GM12878 (cell line): ENCODE measurements around the gene PAF1. TPM values are rescaled to one million over a fixed set of nuclear protein-coding genes. Genes with fewer than 3 reads are reported as not detected.

Experiments
- ATAC-seq: fragments of 200-7000 bp; cut with Tn5 transposase; 3 replicates; pipeline ENCODE4 v1.9.1; 2020; ENCODE audit warnings: mild to moderate bottlenecking, moderate library complexity
- BruUV-seq: library from RNA; stranded (reverse); fragments of 400-500 nt; replicated peaks from 2 replicates; lab custom pipeline; 2021; lab: Mats Ljungman, UMichigan
- CTCF ChIA-PET: fragments of 300-600 bp; sonication (Branson Sonifier 250); formaldehyde crosslinking; extraction: SDS; loops from one replicate; lab custom pipeline; 2021; ENCODE audit warnings: inconsistent platforms; lab: Yijun Ruan, JAX
- POLR2A ChIA-PET: fragments of 350-600 bp; formaldehyde crosslinking; extraction: SDS; loops from one replicate; lab custom pipeline; 2021; ENCODE audit warnings: inconsistent platforms; lab: Charles Lee
- RAD21 ChIA-PET: fragments of 300-600 bp; sonication (Branson Sonifier 250); formaldehyde crosslinking; loops from one replicate; lab custom pipeline; 2023; ENCODE audit warnings: antibody characterized with exemption; ENCODE audit not compliant: unreplicated experiment; lab: Charles Lee
- SMC1A ChIA-PET: fragments of 300-600 bp; sonication (Branson Sonifier 250); formaldehyde crosslinking; loops from one replicate; lab custom pipeline; 2023; ENCODE audit not compliant: unreplicated experiment, uncharacterized antibody; lab: Charles Lee
- DNase-seq: peaks from one replicate; pipeline ENCODE4 v3.0.0-alpha.2; 2011; ENCODE audit warnings: low read depth, low spot score
- FAIRE-seq: peaks from 3 replicates; lab custom pipeline; 2011; peaks lifted over from hg19 to GRCh38; lab: Jason Lieb, UNC
- H2AFZ ChIP-seq: 2 replicates; pipeline ENCODE4 v1.6.0; 2011; ENCODE audit warnings: low read depth, low read length, control low read depth; ENCODE audit not compliant: control insufficient read depth
- H3K27ac ChIP-seq: 2 replicates; pipeline ENCODE4 v1.5.1; 2011; ENCODE audit warnings: control low read depth; ENCODE audit not compliant: control insufficient read depth, insufficient read depth
- H3K27me3 ChIP-seq, 2 experiments: replicated peaks in 1 of 2; 2 replicates each; pipeline versions ENCODE4 v1.6.0 to v1.6.1; 2011; ENCODE audit warnings: low read length in 1 of 2; ENCODE audit not compliant: control insufficient read depth in 2 of 2, insufficient read depth in 2 of 2
- H3K36me3 ChIP-seq, 2 experiments: 2 replicates each; pipeline ENCODE4 v1.5.1; 2011; ENCODE audit warnings: low read length in 1 of 2; ENCODE audit not compliant: control insufficient read depth in 2 of 2, insufficient read depth in 2 of 2
- H3K4me1 ChIP-seq: 2 replicates; pipeline ENCODE4 v1.6.1; 2011; ENCODE audit warnings: mild to moderate bottlenecking, low read length, moderate library complexity, mixed read lengths; ENCODE audit not compliant: control insufficient read depth, insufficient read depth
- H3K4me2 ChIP-seq: 2 replicates; pipeline ENCODE4 v1.6.0; 2011; ENCODE audit warnings: control low read depth; ENCODE audit not compliant: control insufficient read depth, insufficient read depth
- H3K4me3 ChIP-seq: fragments of 200-600 bp; sonication (generic); 2 replicates; pipeline ENCODE4 v1.5.1; 2016
- H3K79me2 ChIP-seq: 2 replicates; pipeline ENCODE4 v1.6.0; 2011; ENCODE audit warnings: low read length; ENCODE audit not compliant: control insufficient read depth, insufficient read depth
- H3K9ac ChIP-seq: 2 replicates; pipeline ENCODE4 v1.8.0; 2011; ENCODE audit warnings: low read length, control low read depth, mixed read lengths; ENCODE audit not compliant: control insufficient read depth, insufficient read depth
- H3K9me3 ChIP-seq: replicated peaks from 3 replicates; pipeline ENCODE4 v1.5.1; 2011; ENCODE audit warnings: mild to moderate bottlenecking, low read length; ENCODE audit not compliant: control insufficient read depth, insufficient read depth
- H4K20me1 ChIP-seq: 2 replicates; pipeline ENCODE4 v1.6.0; 2011; ENCODE audit not compliant: control insufficient read depth, insufficient read depth
- BACH1 ChIP-seq: fragments of 450-650 bp; IDR thresholded peaks from 2 replicates; pipeline ENCODE4 v1.6.1; 2017; ENCODE audit warnings: mild to moderate bottlenecking, borderline replicate concordance
- CHD1 ChIP-seq: IDR thresholded peaks from 2 replicates; pipeline ENCODE4 v1.6.1; 2012; ENCODE audit warnings: low read depth, low read length, improper control_type of control experiment
- CREM ChIP-seq: IDR thresholded peaks from 2 replicates; pipeline ENCODE4 v1.6.1; 2014; ENCODE audit warnings: antibody characterized with exemption, low read depth
- EGR1 ChIP-seq, 2 experiments: IDR thresholded peaks; 1 replicate in 1 of 2; 2 replicates in 1 of 2; pipeline ENCODE4 v1.6.1; 2011 to 2012; ENCODE audit warnings: low read depth in 2 of 2, low read length in 2 of 2, borderline replicate concordance in 1 of 2, mild to moderate bottlenecking in 1 of 2, moderate library complexity in 1 of 2
- GATAD2B ChIP-seq: fragments of 450-650 bp; conservative IDR thresholded peaks from 2 replicates; pipeline ENCODE4 v1.6.1; 2017; ENCODE audit warnings: low read depth, mild to moderate bottlenecking, moderate library complexity
- HDGF ChIP-seq: fragments of 450-650 bp; IDR thresholded peaks from 2 replicates; pipeline ENCODE4 v1.6.1; 2016; ENCODE audit warnings: antibody characterized with exemption
- IRF5 ChIP-seq: fragments of 450-650 bp; IDR thresholded peaks from 2 replicates; pipeline ENCODE4 v1.6.1; 2017; ENCODE audit warnings: borderline replicate concordance
- NR2F1 ChIP-seq: fragments of 450-650 bp; conservative IDR thresholded peaks from 2 replicates; pipeline ENCODE4 v1.6.1; 2017; ENCODE audit warnings: mild to moderate bottlenecking
- PAX5 ChIP-seq: IDR thresholded peaks from 2 replicates; pipeline ENCODE4 v1.6.1; 2011; ENCODE audit warnings: low read depth, low read length, borderline replicate concordance
- POLR2A ChIP-seq: IDR thresholded peaks from 2 replicates; pipeline ENCODE4 v1.6.1; 2011; ENCODE audit warnings: low read depth, mild to moderate bottlenecking, low read length
- RB1 ChIP-seq: fragments of 450-650 bp; formaldehyde crosslinking; IDR thresholded peaks from 2 replicates; pipeline ENCODE4 v1.6.1; 2017; ENCODE audit warnings: mild to moderate bottlenecking, borderline replicate concordance
- TCF3 ChIP-seq: IDR thresholded peaks from 2 replicates; pipeline ENCODE4 v1.6.1; 2012; ENCODE audit warnings: low read depth, mild to moderate bottlenecking, low read length, borderline replicate concordance; ENCODE audit not compliant: insufficient read depth
- WGBS: methylation state at CpG from one replicate; pipeline ENCODE4 v1.1.6; 2016; ENCODE audit warnings: low lambda C conversion rate; ENCODE audit not compliant: insufficient replicate concordance, insufficient coverage; ENCODE audit errors: missing lambda C conversion rate; 5-methylcytosine and 5-hydroxymethylcytosine counted together
- in situ Hi-C: fragments of 300-500 bp; cut with MboI; formaldehyde crosslinking; loops from 9 replicates; pipeline ENCODE4 v1.14.3; 2018; ENCODE audit warnings: mixed read lengths
- intact Hi-C: fragments of 100-400 bp; cut with micrococcal nuclease; formaldehyde crosslinking; loops from one replicate; pipeline ENCODE4 v1.14.2; 2022; ENCODE audit not compliant: unreplicated experiment
- polyA plus RNA-seq, 11 experiments: library from polyadenylated mRNA; depleted of rRNA in 4 of 11; unstranded in 6 of 11; stranded (reverse) in 5 of 11; fragments of >200 nt; fragmentation: Nextera tagmentation in 4 of 11; fragmentation: Illumina TruSeq in 1 of 11; extraction: Ambion mirVana in 4 of 11; extraction: Trizol in 1 of 11; gene quantifications; 1 replicate in 1 of 11; 2 replicates in 10 of 11; pipeline versions ENCODE4 v1.2.1 to v1.2.3, GENCODE V29; 2011 to 2016; ENCODE audit warnings: inconsistent platforms in 2 of 11, missing spikeins in 2 of 11, low read depth in 1 of 11
- total RNA-seq, 4 experiments: library from RNA; depleted of rRNA in 3 of 4; stranded (reverse); fragments of >200 nt in 3 of 4; fragmentation: Illumina TruSeq in 1 of 4; extraction: Trizol in 1 of 4; gene quantifications; 2 replicates each; pipeline versions ENCODE4 v1.2.1 to v1.2.3, GENCODE V29; 2013 to 2021
- TF ChIP-seq, protein P1 (sequence below): fragments of 450-650 bp; IDR thresholded peaks from 2 replicates; pipeline ENCODE4 v1.6.1; 2017; ENCODE audit warnings: low read depth, mild to moderate bottlenecking, moderate library complexity
- TF ChIP-seq, protein P2 (sequence below): fragments of 450-650 bp; IDR thresholded peaks from 2 replicates; pipeline ENCODE4 v1.6.1; 2016; ENCODE audit warnings: mild to moderate bottlenecking
- TF ChIP-seq, protein P3 (sequence below): fragments of 450-650 bp; IDR thresholded peaks from 2 replicates; pipeline ENCODE4 v1.6.1; 2018; ENCODE audit warnings: borderline replicate concordance, mild to moderate bottlenecking; ENCODE audit not compliant: partially characterized antibody

The PAF1 gene
- total and polyA plus RNA-seq, 10 of the 15 experiments (the other 5 are each of a cell fraction or from before 2014, with no cell fraction given), result 1.7 to 45.8 (median 39.6) TPM

GRCh38 chr19:39407660-39408391, 16.9 kb upstream of the PAF1 start:
- Histone ChIP-seq H3K9me3 (no peaks in the 10 kb centered on the region), H3K27me3 (no peaks in the 10 kb centered on the region), H2AFZ (no peak overlapping the region), H3K36me3 (peaks cover 2 to 6% of the 10 kb centered on the region in 2 experiments; a peak in 2 of 4 replicates), H3K27ac (peak overlapping the region; percentile 100), H3K4me2 (peak overlapping the region; percentile 83), H4K20me1 (no peaks in the 10 kb centered on the region), H3K9ac (peak overlapping the region; percentile 80), H3K4me1 (peaks cover 38% of the 10 kb centered on the region), H3K79me2 (peaks cover 62% of the 10 kb centered on the region), H3K4me3 (peak overlapping the region; percentile 98)
- FAIRE-seq (no peak), ATAC-seq (0 out of 3 replicates have a peak, but pooled peaks have one; percentile 0), DNase-seq (no peak)
- 2% methylated on average over 35 of the region's 40 CpGs for WGBS
- ChIA-PET CTCF (interaction anchor here (1.4 kb wide), 1 partner anchor 10 kb away, joined by 14 read pairs; no protein-coding TSS in a partner anchor), RAD21 (interaction anchor here (1.0 to 4.5 kb wide), 2 partner anchors 10 to 66 kb away, joined by 3 to 37 read pairs; partner anchors contain the start of gene SAMD4B), POLR2A (interaction anchor here (1.2 to 3.9 kb wide), 4 partner anchors 10 to 38 kb away, joined by 3 to 39 read pairs (median 6); partner anchors contain the start of genes MED29, PAF1, RPS16 and SUPT5H), SMC1A (interaction anchor here (1.4 to 3.0 kb wide), 2 partner anchors 9 to 17 kb away, joined by 4 to 18 read pairs; partner anchors contain the start of genes MED29 and PAF1)
- in situ Hi-C loops, result no loop called here
- intact Hi-C loops, result loop anchor here (10.0 kb wide), 1 partner anchor 433 kb away; the partner anchor contains the start of gene FBXO17
- no TSS peak for BruUV-seq
- TF ChIP-seq HDGF (peak; percentile 87), NR2F1 (peak; percentile 24; the same call in 1 of the 2 replicates), CHD1 (0 out of 2 replicates have a peak, but pooled peaks have one; percentile 46), RB1 (no peak), BACH1 (peak; percentile 37; the same call in 1 of the 2 replicates), POLR2A (peak; percentile 63), EGR1 (IDR thresholded peaks at IDR 0.05; ENCODE audit: borderline replicate concordance in 1 of 2, low read depth in 2 of 2, low read length in 2 of 2) (peak in 1 of 2 experiments; percentile 6; a peak in 1 of 3 replicates), GATAD2B (peak; percentile 30; the same call in 1 of the 2 replicates), TCF3 (0 out of 2 replicates have a peak, but pooled peaks have one; percentile 56), CREM (no peak), PAX5 (no peak), IRF5 (no peak)
- TF ChIP-seq, protein P1, sequence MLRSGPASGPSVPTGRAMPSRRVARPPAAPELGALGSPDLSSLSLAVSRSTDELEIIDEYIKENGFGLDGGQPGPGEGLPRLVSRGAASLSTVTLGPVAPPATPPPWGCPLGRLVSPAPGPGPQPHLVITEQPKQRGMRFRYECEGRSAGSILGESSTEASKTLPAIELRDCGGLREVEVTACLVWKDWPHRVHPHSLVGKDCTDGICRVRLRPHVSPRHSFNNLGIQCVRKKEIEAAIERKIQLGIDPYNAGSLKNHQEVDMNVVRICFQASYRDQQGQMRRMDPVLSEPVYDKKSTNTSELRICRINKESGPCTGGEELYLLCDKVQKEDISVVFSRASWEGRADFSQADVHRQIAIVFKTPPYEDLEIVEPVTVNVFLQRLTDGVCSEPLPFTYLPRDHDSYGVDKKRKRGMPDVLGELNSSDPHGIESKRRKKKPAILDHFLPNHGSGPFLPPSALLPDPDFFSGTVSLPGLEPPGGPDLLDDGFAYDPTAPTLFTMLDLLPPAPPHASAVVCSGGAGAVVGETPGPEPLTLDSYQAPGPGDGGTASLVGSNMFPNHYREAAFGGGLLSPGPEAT, result 0 out of 2 replicates have a peak, but pooled peaks have one; percentile 6
- TF ChIP-seq, protein P2, sequence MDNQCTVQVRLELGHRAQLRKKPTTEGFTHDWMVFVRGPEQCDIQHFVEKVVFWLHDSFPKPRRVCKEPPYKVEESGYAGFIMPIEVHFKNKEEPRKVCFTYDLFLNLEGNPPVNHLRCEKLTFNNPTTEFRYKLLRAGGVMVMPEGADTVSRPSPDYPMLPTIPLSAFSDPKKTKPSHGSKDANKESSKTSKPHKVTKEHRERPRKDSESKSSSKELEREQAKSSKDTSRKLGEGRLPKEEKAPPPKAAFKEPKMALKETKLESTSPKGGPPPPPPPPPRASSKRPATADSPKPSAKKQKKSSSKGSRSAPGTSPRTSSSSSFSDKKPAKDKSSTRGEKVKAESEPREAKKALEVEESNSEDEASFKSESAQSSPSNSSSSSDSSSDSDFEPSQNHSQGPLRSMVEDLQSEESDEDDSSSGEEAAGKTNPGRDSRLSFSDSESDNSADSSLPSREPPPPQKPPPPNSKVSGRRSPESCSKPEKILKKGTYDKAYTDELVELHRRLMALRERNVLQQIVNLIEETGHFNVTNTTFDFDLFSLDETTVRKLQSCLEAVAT, result peak; percentile 93
- TF ChIP-seq, protein P3, sequence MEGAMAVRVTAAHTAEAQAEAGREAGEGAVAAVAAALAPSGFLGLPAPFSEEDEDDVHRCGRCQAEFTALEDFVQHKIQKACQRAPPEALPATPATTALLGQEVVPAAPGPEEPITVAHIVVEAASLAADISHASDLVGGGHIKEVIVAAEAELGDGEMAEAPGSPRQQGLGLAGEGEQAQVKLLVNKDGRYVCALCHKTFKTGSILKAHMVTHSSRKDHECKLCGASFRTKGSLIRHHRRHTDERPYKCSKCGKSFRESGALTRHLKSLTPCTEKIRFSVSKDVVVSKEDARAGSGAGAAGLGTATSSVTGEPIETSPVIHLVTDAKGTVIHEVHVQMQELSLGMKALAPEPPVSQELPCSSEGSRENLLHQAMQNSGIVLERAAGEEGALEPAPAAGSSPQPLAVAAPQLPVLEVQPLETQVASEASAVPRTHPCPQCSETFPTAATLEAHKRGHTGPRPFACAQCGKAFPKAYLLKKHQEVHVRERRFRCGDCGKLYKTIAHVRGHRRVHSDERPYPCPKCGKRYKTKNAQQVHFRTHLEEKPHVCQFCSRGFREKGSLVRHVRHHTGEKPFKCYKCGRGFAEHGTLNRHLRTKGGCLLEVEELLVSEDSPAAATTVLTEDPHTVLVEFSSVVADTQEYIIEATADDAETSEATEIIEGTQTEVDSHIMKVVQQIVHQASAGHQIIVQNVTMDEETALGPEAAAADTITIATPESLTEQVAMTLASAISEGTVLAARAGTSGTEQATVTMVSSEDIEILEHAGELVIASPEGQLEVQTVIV, result no peak
